ENCODE data around the gene LRRC47. TPM values are rescaled to one million over a fixed set of nuclear protein-coding genes. Genes with fewer than 3 reads are reported as not detected.

Gene LRRC47
- polyA plus RNA-seq, 1 of the 3 experiments (the other 2 are of a cell fraction) = 34.6 TPM

DNA sequence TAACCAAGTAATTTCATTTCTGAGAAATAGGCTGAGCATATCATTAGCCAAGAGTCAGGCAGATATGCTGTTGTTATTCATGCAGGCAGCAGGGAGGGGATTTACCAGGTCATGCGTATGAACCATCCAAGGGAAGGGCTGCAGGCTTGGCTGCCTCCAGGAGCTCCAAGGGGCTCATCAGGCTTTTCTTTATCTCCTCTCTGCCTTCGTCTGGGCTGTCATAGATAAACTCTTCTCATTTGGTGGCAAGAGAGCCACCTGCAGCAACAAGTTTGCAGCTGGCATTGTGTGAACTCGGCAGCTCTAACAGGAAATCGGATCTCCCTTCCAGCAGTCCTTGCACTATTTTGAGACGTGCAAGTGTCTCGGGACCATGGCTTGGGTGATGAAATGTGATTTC, 36.5 kb downstream of the LRRC47 start (continued):
- no peak for TF ChIP-seq TCF12 (IDR thresholded peaks at IDR 0.05)
- no peak for TF ChIP-seq RXRA (IDR thresholded peaks at IDR 0.05; ENCODE audit: borderline replicate concordance, low read depth)

DNA sequence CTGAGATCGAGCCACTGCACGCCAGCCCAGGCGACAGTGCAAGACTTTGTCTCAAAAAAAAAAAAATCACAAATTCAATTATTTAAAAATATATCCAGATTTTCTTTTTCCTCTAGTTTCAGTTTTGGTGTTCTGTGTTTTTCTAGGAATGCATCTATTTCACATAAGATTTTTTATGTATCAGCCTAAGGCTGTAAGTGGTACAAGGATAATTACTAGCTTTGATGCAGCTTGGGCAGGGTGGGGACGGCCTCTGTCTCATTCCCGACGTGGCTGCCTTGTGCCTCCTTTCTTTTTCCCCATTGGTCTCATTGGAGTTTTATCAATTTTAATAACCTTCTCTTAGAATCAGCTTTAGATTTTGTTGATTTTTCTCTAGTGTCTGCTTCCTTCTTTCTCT, 37.1 kb downstream of the LRRC47 start:
- Histone ChIP-seq H2AFZ (ENCODE audit: low read depth) (no peak overlapping the region), H3K27ac (ENCODE audit: low read depth in 2 of 2, low read length in 1 of 2) (no peak overlapping the region), H3K4me1 (ENCODE audit: control insufficient read depth in 1 of 2, insufficient read depth in 2 of 2, low read depth in 1 of 2, low read length in 1 of 2) (no peaks in the 10 kb centered on the region), H3K4me3 (ENCODE audit: low read depth in 2 of 2, low read length in 1 of 2) (no peak overlapping the region), H3K4me2 (no peak overlapping the region), H4K20me1 (ENCODE audit: insufficient read depth) (no peaks in the 10 kb centered on the region), H3K36me3 (replicated peaks in 1 of 2; ENCODE audit: control insufficient read depth in 1 of 2, insufficient read depth in 2 of 2, low read length in 1 of 2) (no peaks in the 10 kb centered on the region), H3K9me2 (no peaks in the 10 kb centered on the region), H3K9me3 (no peaks in the 10 kb centered on the region), H3K79me2 (ENCODE audit: insufficient read depth) (no peaks in the 10 kb centered on the region), H3K9ac (no peak overlapping the region), H3F3A (replicated peaks; ENCODE audit: insufficient read depth) (no peaks in the 10 kb centered on the region), H3K27me3 (ENCODE audit: insufficient read depth) (no peaks in the 10 kb centered on the region)
- WGBS (ENCODE audit: low lambda C conversion rate) = 48% methylated on average over 6 of the region's 6 CpGs
- CTCF ChIA-PET = no interaction called here
- TF ChIP-seq SMC3 (IDR thresholded peaks at IDR 0.05; ENCODE audit: low read depth, low read length) (no peak), TCF12 (IDR thresholded peaks at IDR 0.05) (no peak), NFIC (IDR thresholded peaks at IDR 0.05; ENCODE audit: borderline replicate concordance) (no peak), POLR2AphosphoS5 (IDR thresholded peaks at IDR 0.05; ENCODE audit: low read depth, low read length) (no peak), FOXM1 (IDR thresholded peaks at IDR 0.05; ENCODE audit: low read depth) (no peak)
- DNase-seq = no peak
- POLR2A ChIA-PET = interaction anchor here (0.6 to 1.0 kb wide), 2 partner anchors 11 to 18 kb away, joined by 3 read pairs; no protein-coding TSS in a partner anchor

DNA sequence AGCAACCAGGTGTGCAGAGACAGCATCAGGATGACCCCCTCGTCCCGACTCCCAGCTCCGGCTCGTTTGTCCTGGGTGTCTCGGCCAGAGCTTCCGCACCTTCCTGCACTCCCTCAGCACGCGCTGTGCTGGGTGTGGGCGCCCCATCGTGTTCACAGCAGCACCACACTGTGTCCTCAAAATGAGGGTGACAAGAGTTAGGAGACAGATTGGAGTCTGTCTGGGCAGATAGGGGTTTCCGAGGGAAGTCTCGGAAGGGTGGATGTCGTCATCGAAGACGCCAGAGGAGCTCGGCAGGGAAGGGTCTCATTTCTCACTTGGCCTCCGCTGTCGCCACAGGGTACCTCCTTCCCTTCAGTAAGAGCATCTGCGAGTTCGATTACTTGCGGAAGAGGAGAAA, 39.9 kb downstream of the LRRC47 start:
- POLR2A ChIA-PET = interaction anchor here (0.7 kb wide), 1 partner anchor 493 kb away, joined by 4 read pairs; no protein-coding TSS in a partner anchor
- no peaks in the 10 kb centered on the region for H3K79me2 ChIP-seq (ENCODE audit: insufficient read depth)
- 68% methylated on average over 19 of the region's 21 CpGs for WGBS (ENCODE audit: low lambda C conversion rate)

More for the DNA sequence above, 39.9 kb downstream of the LRRC47 start:
- Histone ChIP-seq H3K27me3 (ENCODE audit: insufficient read depth) (no peaks in the 10 kb centered on the region), H3K9me3 (no peaks in the 10 kb centered on the region), H3K4me3 (ENCODE audit: low read depth in 2 of 2, low read length in 1 of 2) (no peak overlapping the region), H3F3A (replicated peaks; ENCODE audit: insufficient read depth) (no peaks in the 10 kb centered on the region), H3K36me3 (replicated peaks in 1 of 2; ENCODE audit: control insufficient read depth in 1 of 2, insufficient read depth in 2 of 2, low read length in 1 of 2) (no peaks in the 10 kb centered on the region), H3K4me1 (ENCODE audit: control insufficient read depth in 1 of 2, insufficient read depth in 2 of 2, low read depth in 1 of 2, low read length in 1 of 2) (no peaks in the 10 kb centered on the region), H3K27ac (ENCODE audit: low read depth in 2 of 2, low read length in 1 of 2) (no peak overlapping the region), H2AFZ (ENCODE audit: low read depth) (no peak overlapping the region), H4K20me1 (ENCODE audit: insufficient read depth) (no peaks in the 10 kb centered on the region), H3K9me2 (no peaks in the 10 kb centered on the region), H3K4me2 (no peak overlapping the region), H3K9ac (no peak overlapping the region)
- CTCF ChIA-PET = interaction anchor here (0.9 kb wide), 1 partner anchor 18 kb away, joined by 3 read pairs; no protein-coding TSS in a partner anchor
- DNase-seq = no peak
- TF ChIP-seq RCOR1 (IDR thresholded peaks at IDR 0.05; ENCODE audit: low read length) (no peak), TCF12 (IDR thresholded peaks at IDR 0.05) (no peak), SMC3 (IDR thresholded peaks at IDR 0.05; ENCODE audit: low read depth, low read length) (no peak), RAD21 (IDR thresholded peaks at IDR 0.05; ENCODE audit: low read length) (no peak), MXI1 (IDR thresholded peaks at IDR 0.05; ENCODE audit: low read depth, low read length) (no peak), CHD2 (IDR thresholded peaks at IDR 0.05; ENCODE audit: low read length, partially characterized antibody) (no peak)
- TF ChIP-seq, protein P1, sequence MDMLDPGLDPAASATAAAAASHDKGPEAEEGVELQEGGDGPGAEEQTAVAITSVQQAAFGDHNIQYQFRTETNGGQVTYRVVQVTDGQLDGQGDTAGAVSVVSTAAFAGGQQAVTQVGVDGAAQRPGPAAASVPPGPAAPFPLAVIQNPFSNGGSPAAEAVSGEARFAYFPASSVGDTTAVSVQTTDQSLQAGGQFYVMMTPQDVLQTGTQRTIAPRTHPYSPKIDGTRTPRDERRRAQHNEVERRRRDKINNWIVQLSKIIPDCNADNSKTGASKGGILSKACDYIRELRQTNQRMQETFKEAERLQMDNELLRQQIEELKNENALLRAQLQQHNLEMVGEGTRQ (IDR thresholded peaks at IDR 0.05; ENCODE audit: borderline replicate concordance, low read depth, low read length) = no peak

Measured in SK-N-SH (cell line).